ENCODE results near the gene FBXL2.

FBXL2 gene

GRCh38 chr3:33364060-33364459 lies 86.8 kb downstream of the FBXL2 start:
- TF ChIP-seq CTCF (IDR thresholded peaks at IDR 0.05; ENCODE audit: low read depth, low read length) = no peak
- no peak overlapping the region for H3K4me3 ChIP-seq (ENCODE audit: low read depth, low read length)

- no peak overlapping the region for H3K4me3 ChIP-seq (ENCODE audit: low read depth, low read length)
- no peak for TF ChIP-seq CTCF (IDR thresholded peaks at IDR 0.05; ENCODE audit: low read depth, low read length)
Observed at GRCh38 chr3:33364531-33365128, 87.4 kb downstream of the FBXL2 start.

- TF ChIP-seq CTCF (IDR thresholded peaks at IDR 0.05; ENCODE audit: low read depth, low read length) = peak; percentile 89
- no peak overlapping the region for H3K4me3 ChIP-seq (ENCODE audit: low read depth, low read length)
Observed at GRCh38 chr3:33372218-33373081, 95.2 kb downstream of the FBXL2 start.

- H3K4me3 ChIP-seq (ENCODE audit: low read depth, low read length) = no peak overlapping the region
- TF ChIP-seq CTCF (IDR thresholded peaks at IDR 0.05; ENCODE audit: low read depth, low read length) = no peak
Observed at GRCh38 chr3:33373082-33373437, 95.8 kb downstream of the FBXL2 start.

- no peak for TF ChIP-seq CTCF (IDR thresholded peaks at IDR 0.05; ENCODE audit: low read depth, low read length)
- no peak overlapping the region for H3K4me3 ChIP-seq (ENCODE audit: low read depth, low read length)
Observed at GRCh38 chr3:33377489-33377888, 100.2 kb downstream of the FBXL2 start.

GRCh38 chr3:33377931-33378330 lies 100.7 kb downstream of the FBXL2 start:
- no peak overlapping the region for H3K4me3 ChIP-seq (ENCODE audit: low read depth, low read length)
- no peak for TF ChIP-seq CTCF (IDR thresholded peaks at IDR 0.05; ENCODE audit: low read depth, low read length)

- no peak for TF ChIP-seq CTCF (IDR thresholded peaks at IDR 0.05; ENCODE audit: low read depth, low read length)
- no peak overlapping the region for H3K4me3 ChIP-seq (ENCODE audit: low read depth, low read length)
Observed at GRCh38 chr3:33380653-33381052, 103.4 kb downstream of the FBXL2 start.

Data from WI38 (cell line).